OCI-LY7 (cell line): ENCODE results near the gene NF2. TPM values are rescaled to one million over a fixed set of nuclear protein-coding genes. Genes with fewer than 3 reads are reported as not detected.

Source experiments
- BruUV-seq: library from RNA; stranded (reverse); fragments of 400-500 nt; replicated peaks from 2 replicates; lab custom pipeline; 2021; lab: Mats Ljungman, UMichigan
- CTCF ChIA-PET: fragments of 300-600 bp; sonication (Branson Sonifier 250); formaldehyde crosslinking; loops from one replicate; lab custom pipeline; 2022; ENCODE audit warnings: antibody characterized with exemption; ENCODE audit not compliant: unreplicated experiment; lab: Charles Lee
- POLR2A ChIA-PET: fragments of 300-600 bp; sonication (Branson Sonifier 250); formaldehyde crosslinking; loops from one replicate; lab custom pipeline; 2022; ENCODE audit warnings: antibody characterized with exemption; lab: Charles Lee
- DNase-seq: peaks from one replicate; pipeline ENCODE4 v3.0.0-alpha.2; 2015; ENCODE audit warnings: low spot score
- H2AFZ ChIP-seq: fragments of 200-600 bp; sonication (generic), shearing (Covaris generic); 2 replicates; pipeline ENCODE4 v1.6.1; 2014; ENCODE audit warnings: mild to moderate bottlenecking, antibody characterized with exemption, low read length, moderate library complexity
- H3K27ac ChIP-seq: fragments of 200-600 bp; sonication (generic); 2 replicates; pipeline ENCODE4 v1.5.1; 2014; ENCODE audit warnings: mixed run types, low read depth, mild to moderate bottlenecking, moderate library complexity, low read length, inconsistent platforms; ENCODE audit not compliant: poor library complexity, severe bottlenecking
- H3K36me3 ChIP-seq: fragments of 200-600 bp; sonication (generic); 2 replicates; pipeline ENCODE4 v1.6.1; 2014; ENCODE audit warnings: mild to moderate bottlenecking, antibody characterized with exemption, low read length, moderate library complexity, mixed read lengths; ENCODE audit not compliant: insufficient read depth
- H3K4me1 ChIP-seq: fragments of 200-600 bp; sonication (generic); 2 replicates; pipeline ENCODE4 v1.5.1; 2014; ENCODE audit warnings: mild to moderate bottlenecking, low read length; ENCODE audit not compliant: insufficient read depth, poor library complexity, severe bottlenecking
- H3K4me2 ChIP-seq: fragments of 200-600 bp; sonication (generic); 2 replicates; pipeline ENCODE4 v1.6.1; 2014; ENCODE audit warnings: mild to moderate bottlenecking, low read length
- H3K4me3 ChIP-seq: fragments of 200-600 bp; sonication (generic); 2 replicates; pipeline ENCODE4 v1.5.1; 2014; ENCODE audit warnings: mild to moderate bottlenecking, low read depth, low read length; ENCODE audit not compliant: poor library complexity, severe bottlenecking
- H3K79me2 ChIP-seq: fragments of 200-600 bp; sonication (generic); 2 replicates; pipeline ENCODE4 v1.6.1; 2016; ENCODE audit warnings: low read depth, mild to moderate bottlenecking, low read length, moderate library complexity, mixed read lengths; ENCODE audit not compliant: insufficient read depth
- H3K9me2 ChIP-seq: fragments of 200-600 bp; sonication (generic); 2 replicates; pipeline ENCODE4 v1.6.1; 2016; ENCODE audit warnings: mild to moderate bottlenecking, low read length, mixed read lengths; ENCODE audit not compliant: insufficient read depth
- H3K9me3 ChIP-seq: fragments of 200-600 bp; sonication (generic); 2 replicates; pipeline ENCODE4 v1.6.1; 2014; ENCODE audit warnings: mild to moderate bottlenecking, mixed run types, low read length, mixed read lengths
- H4K20me1 ChIP-seq: fragments of 200-600 bp; sonication (generic); 2 replicates; pipeline ENCODE4 v1.6.1; 2014; ENCODE audit warnings: mild to moderate bottlenecking, antibody characterized with exemption, low read length, moderate library complexity, mixed read lengths; ENCODE audit not compliant: insufficient read depth
- CTCF ChIP-seq: fragments of 200-600 bp; sonication (generic); conservative IDR thresholded peaks from 2 replicates; pipeline ENCODE4 v1.5.1; 2014; ENCODE audit warnings: mild to moderate bottlenecking, antibody characterized with exemption, low read length, moderate library complexity, mixed read lengths
- EZH2phosphoT487 ChIP-seq: fragments of 200-600 bp; sonication (generic); IDR thresholded peaks from 2 replicates; pipeline ENCODE4 v1.6.1; 2018; ENCODE audit warnings: low read depth, borderline replicate concordance, mild to moderate bottlenecking, mixed run types, antibody characterized with exemption, low read length, moderate library complexity, mixed read lengths
- intact Hi-C: fragments of 100-400 bp; cut with micrococcal nuclease; formaldehyde crosslinking; loops from one replicate; pipeline ENCODE4 v1.10.0; 2022; ENCODE audit not compliant: unreplicated experiment
- total RNA-seq, 2 experiments: library from RNA; depleted of rRNA in 1 of 2; stranded (reverse); fragments of >200 nt in 1 of 2; shearing (Covaris generic) in 1 of 2; gene quantifications; 2 replicates each; pipeline ENCODE4 v1.2.3, GENCODE V29; 2014 to 2022

NF2 gene
- total RNA-seq, 2 experiments from 2014 or later = 22.2 to 34.8 TPM

- Histone ChIP-seq H3K9me3 (no peaks in the 10 kb centered on the region), H3K79me2 (no peaks in the 10 kb centered on the region), H3K4me1 (no peaks in the 10 kb centered on the region), H3K9me2 (no peaks in the 10 kb centered on the region), H3K27ac (no peak overlapping the region), H3K36me3 (peaks cover 37% of the 10 kb centered on the region), H3K4me2 (no peak overlapping the region), H4K20me1 (no peaks in the 10 kb centered on the region), H2AFZ (no peak overlapping the region), H3K4me3 (no peak overlapping the region)
- no peak for DNase-seq
- TF ChIP-seq CTCF (no peak), EZH2phosphoT487 (no peak)
- ChIA-PET CTCF (no interaction called here), POLR2A (no interaction called here)
- intact Hi-C loops = loop anchor here (5.0 kb wide), 1 partner anchor 369 kb away; no protein-coding TSS in a partner anchor
- BruUV-seq = no TSS peak
Measured at GRCh38 chr22:29638678-29639077, 35.2 kb downstream of the NF2 start.

DNA sequence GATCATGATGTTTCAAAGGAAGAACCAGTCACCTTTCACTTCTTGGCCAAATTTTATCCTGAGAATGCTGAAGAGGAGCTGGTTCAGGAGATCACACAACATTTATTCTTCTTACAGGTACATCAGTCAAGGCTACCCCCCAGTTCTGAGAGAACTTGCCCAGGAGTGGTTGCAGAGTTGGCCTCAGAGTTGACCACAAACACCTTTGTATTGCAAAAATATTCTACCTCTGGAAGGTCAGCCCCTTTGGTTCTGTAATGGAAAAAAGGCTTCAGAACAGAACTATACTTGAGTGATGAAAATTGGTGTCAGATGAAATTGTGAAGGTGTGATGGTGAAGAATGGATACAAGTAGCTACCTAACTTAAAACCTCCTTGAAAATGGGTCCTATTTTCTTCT lies 35.7 kb downstream of the NF2 start:
- ChIA-PET POLR2A (no interaction called here), CTCF (no interaction called here)
- DNase-seq = no peak
- no peak overlapping the region for H3K27ac ChIP-seq
- H3K4me3 ChIP-seq = no peak overlapping the region
- no peaks in the 10 kb centered on the region for H4K20me1 ChIP-seq
- H3K36me3 ChIP-seq = peaks cover 37% of the 10 kb centered on the region
- no TSS peak for BruUV-seq
- no peaks in the 10 kb centered on the region for H3K9me3 ChIP-seq
- no peak for TF ChIP-seq EZH2phosphoT487
- TF ChIP-seq CTCF = no peak
- H3K4me2 ChIP-seq = no peak overlapping the region
- intact Hi-C loops = loop anchor here (5.0 kb wide), 1 partner anchor 368 kb away; no protein-coding TSS in a partner anchor
- no peaks in the 10 kb centered on the region for H3K9me2 ChIP-seq
- H3K79me2 ChIP-seq = no peaks in the 10 kb centered on the region
- no peaks in the 10 kb centered on the region for H3K4me1 ChIP-seq
- H2AFZ ChIP-seq = no peak overlapping the region

DNA sequence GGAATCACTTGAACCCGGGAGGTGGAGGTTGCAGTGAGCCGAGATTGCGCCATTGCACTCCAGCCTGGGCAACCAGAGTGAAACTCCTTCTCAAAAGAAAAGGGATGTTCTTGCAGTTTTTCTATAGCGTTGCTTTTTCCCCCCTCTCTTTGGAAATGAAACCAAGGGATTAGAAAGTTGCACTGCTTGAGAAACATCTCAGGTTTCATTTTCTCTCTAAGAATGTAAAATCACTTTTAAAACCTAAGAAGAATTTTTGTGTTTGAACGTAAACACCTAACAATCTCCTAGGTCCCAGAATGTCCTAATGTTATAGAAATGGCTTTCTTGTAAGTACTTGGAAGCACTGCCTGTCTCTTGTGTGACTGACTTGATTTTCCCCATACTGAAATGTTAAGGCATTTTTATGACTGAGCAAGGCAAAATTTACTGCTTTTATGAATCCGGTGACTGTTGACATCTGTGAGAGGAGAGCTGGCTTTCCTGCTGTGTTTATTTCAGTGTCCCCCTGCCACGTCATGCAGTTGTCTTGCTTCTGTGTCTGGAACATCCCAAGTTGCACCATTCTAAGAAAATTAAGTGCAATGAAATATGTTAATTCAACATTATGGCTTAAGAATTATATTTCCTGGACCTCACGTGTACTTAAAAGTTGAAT lies 37.7 kb downstream of the NF2 start:
- no peak for TF ChIP-seq EZH2phosphoT487
- no peak for TF ChIP-seq CTCF
- Histone ChIP-seq H2AFZ (no peak overlapping the region), H4K20me1 (no peaks in the 10 kb centered on the region), H3K36me3 (peaks cover 46% of the 10 kb centered on the region), H3K27ac (no peak overlapping the region), H3K4me3 (no peak overlapping the region), H3K79me2 (no peaks in the 10 kb centered on the region), H3K4me1 (no peaks in the 10 kb centered on the region), H3K9me3 (no peaks in the 10 kb centered on the region), H3K4me2 (no peak overlapping the region), H3K9me2 (no peaks in the 10 kb centered on the region)
- CTCF ChIA-PET = no interaction called here
- no TSS peak for BruUV-seq
- DNase-seq = no peak
- intact Hi-C loops = no loop called here
- POLR2A ChIA-PET = no interaction called here
